ENCODE results near the gene TFAP2C. TPM values are rescaled to one million over a fixed set of nuclear protein-coding genes. Genes with fewer than 3 reads are reported as not detected.

TFAP2C gene
- total and polyA plus RNA-seq, 10 of the 15 experiments (the other 5 are each of a cell fraction or from before 2014, with no cell fraction given) = 0.49 TPM; not detected in 9

DNA sequence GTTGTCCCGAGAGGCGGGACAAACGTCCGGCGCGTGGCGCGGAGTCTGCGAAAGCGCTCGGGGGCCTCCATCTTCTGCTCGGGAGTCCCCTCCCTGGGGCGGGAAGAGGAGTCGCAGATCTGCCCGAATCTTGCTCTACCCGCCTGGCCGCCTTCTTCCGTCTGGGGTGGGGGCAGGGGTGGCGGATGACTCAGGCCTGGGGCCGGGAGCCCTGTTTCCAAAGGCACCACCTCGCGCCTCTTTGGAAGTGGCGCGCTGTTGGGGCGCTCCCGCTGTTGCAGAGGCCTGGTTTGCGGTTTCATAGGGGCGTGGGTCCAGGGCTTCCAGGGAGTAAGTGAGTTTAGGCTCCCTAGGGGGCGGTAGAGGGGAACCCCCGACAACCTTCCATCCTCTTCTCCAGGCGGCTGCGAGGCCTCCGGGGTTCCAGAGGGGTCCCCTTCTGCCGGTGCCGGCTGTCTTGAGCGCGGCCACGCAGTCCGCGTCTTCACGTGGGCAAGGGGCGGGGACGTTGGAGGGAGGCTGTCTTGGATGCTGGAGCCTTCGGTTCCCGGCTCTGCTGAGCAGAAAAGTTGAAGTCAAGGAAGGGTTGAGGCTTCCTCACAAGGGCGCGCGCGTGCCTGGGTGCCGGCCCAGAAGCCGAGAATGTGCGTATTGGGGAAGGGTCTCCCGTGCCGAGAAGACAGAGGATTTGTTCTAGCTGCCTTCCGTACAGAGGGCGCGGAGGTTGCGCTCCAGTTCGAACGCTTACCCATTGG lies 2.6 kb upstream of the TFAP2C start:
- H4K20me1 ChIP-seq (ENCODE audit: control insufficient read depth, insufficient read depth) = no peaks in the 10 kb centered on the region
- no peaks in the 10 kb centered on the region for H3K4me1 ChIP-seq (ENCODE audit: control insufficient read depth, insufficient read depth, low read length)
- POLR2A ChIA-PET = no interaction called here
- H3K4me3 ChIP-seq = no peak overlapping the region
- WGBS (ENCODE audit: insufficient coverage, insufficient replicate concordance, low lambda C conversion rate, missing lambda C conversion rate) = 26% methylated on average over 59 of the region's 60 CpGs
- no peak overlapping the region for H2AFZ ChIP-seq (ENCODE audit: control insufficient read depth, low read depth, low read length)
- RAD21 ChIA-PET (ENCODE audit: unreplicated experiment) = no interaction called here
- H3K9me3 ChIP-seq (replicated peaks; ENCODE audit: control insufficient read depth, insufficient read depth, low read length) = no peaks in the 10 kb centered on the region
- intact Hi-C loops (cut with micrococcal nuclease; ENCODE audit: unreplicated experiment) = no loop called here
- in situ Hi-C loops (cut with MboI) = no loop called here
- no TSS peak for BruUV-seq (replicated peaks)
- no peak overlapping the region for H3K27ac ChIP-seq (ENCODE audit: control insufficient read depth, insufficient read depth)
- H3K79me2 ChIP-seq (ENCODE audit: control insufficient read depth, insufficient read depth, low read length) = no peaks in the 10 kb centered on the region
- no peak overlapping the region for H3K4me2 ChIP-seq (ENCODE audit: control insufficient read depth, insufficient read depth)
- ATAC-seq (no peak), DNase-seq (ENCODE audit: low read depth, low spot score) (no peak), FAIRE-seq (no peak)
- no peak overlapping the region for H3K9ac ChIP-seq (ENCODE audit: control insufficient read depth, insufficient read depth, low read length)
- H3K27me3 ChIP-seq (replicated peaks in 1 of 2; ENCODE audit: control insufficient read depth in 2 of 2, insufficient read depth in 2 of 2, low read length in 1 of 2) = peaks cover 14 to 19% of the 10 kb centered on the region in 2 experiments; a peak in 3 of 4 replicates
- CTCF ChIA-PET = no interaction called here
- no peaks in the 10 kb centered on the region for H3K36me3 ChIP-seq (ENCODE audit: control insufficient read depth in 2 of 2, insufficient read depth in 2 of 2, low read length in 1 of 2)
- no peak for TF ChIP-seq TAF1 (IDR thresholded peaks at IDR 0.05; ENCODE audit: borderline replicate concordance, low read depth, low read length)
- TF ChIP-seq, protein P1, sequence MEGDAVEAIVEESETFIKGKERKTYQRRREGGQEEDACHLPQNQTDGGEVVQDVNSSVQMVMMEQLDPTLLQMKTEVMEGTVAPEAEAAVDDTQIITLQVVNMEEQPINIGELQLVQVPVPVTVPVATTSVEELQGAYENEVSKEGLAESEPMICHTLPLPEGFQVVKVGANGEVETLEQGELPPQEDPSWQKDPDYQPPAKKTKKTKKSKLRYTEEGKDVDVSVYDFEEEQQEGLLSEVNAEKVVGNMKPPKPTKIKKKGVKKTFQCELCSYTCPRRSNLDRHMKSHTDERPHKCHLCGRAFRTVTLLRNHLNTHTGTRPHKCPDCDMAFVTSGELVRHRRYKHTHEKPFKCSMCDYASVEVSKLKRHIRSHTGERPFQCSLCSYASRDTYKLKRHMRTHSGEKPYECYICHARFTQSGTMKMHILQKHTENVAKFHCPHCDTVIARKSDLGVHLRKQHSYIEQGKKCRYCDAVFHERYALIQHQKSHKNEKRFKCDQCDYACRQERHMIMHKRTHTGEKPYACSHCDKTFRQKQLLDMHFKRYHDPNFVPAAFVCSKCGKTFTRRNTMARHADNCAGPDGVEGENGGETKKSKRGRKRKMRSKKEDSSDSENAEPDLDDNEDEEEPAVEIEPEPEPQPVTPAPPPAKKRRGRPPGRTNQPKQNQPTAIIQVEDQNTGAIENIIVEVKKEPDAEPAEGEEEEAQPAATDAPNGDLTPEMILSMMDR (IDR thresholded peaks at IDR 0.05 in 2 of 3, conservative IDR thresholded peaks at IDR 0.05 in 1 of 3; ENCODE audit: control insufficient read depth in 2 of 3, extremely low read depth in 1 of 3, insufficient read depth in 1 of 3, low read depth in 3 of 3, low read length in 3 of 3) = 0 out of 6 replicates have a peak, but pooled peaks of 1 of the 3 experiments have one; percentile 8
- no peak for TF ChIP-seq BACH1 (IDR thresholded peaks at IDR 0.05; ENCODE audit: borderline replicate concordance)
- TF ChIP-seq MEF2A (IDR thresholded peaks at IDR 0.05; ENCODE audit: insufficient read depth, low read depth, low read length) = no peak
- TF ChIP-seq E4F1 (IDR thresholded peaks at IDR 0.05; ENCODE audit: borderline replicate concordance, partially characterized antibody) = no peak
- peak; percentile 23 for TF ChIP-seq SUZ12 (IDR thresholded peaks at IDR 0.05; ENCODE audit: unreplicated experiment)
- no peak for TF ChIP-seq GATAD2B (conservative IDR thresholded peaks at IDR 0.05; ENCODE audit: low read depth)
- TF ChIP-seq EGR1 (IDR thresholded peaks at IDR 0.05; ENCODE audit: borderline replicate concordance in 1 of 2, low read depth in 2 of 2, low read length in 2 of 2) = no peak
- no peak for TF ChIP-seq LARP7 (IDR thresholded peaks at IDR 0.05)
- TF ChIP-seq SRF (IDR thresholded peaks at IDR 0.05; ENCODE audit: low read depth in 2 of 2, low read length in 2 of 2) = no peak
- no peak for TF ChIP-seq MTA2 (IDR thresholded peaks at IDR 0.05; ENCODE audit: low read depth)
- no peak for TF ChIP-seq YY1 (IDR thresholded peaks at IDR 0.05; ENCODE audit: low read depth, low read length)
- TF ChIP-seq TBL1XR1 (IDR thresholded peaks at IDR 0.05; ENCODE audit: low read depth, low read length) = no peak
- no peak for TF ChIP-seq RBBP5 (conservative IDR thresholded peaks at IDR 0.05)
- no peak for TF ChIP-seq STAT1 (conservative IDR thresholded peaks at IDR 0.05)
- TF ChIP-seq, protein P2, sequence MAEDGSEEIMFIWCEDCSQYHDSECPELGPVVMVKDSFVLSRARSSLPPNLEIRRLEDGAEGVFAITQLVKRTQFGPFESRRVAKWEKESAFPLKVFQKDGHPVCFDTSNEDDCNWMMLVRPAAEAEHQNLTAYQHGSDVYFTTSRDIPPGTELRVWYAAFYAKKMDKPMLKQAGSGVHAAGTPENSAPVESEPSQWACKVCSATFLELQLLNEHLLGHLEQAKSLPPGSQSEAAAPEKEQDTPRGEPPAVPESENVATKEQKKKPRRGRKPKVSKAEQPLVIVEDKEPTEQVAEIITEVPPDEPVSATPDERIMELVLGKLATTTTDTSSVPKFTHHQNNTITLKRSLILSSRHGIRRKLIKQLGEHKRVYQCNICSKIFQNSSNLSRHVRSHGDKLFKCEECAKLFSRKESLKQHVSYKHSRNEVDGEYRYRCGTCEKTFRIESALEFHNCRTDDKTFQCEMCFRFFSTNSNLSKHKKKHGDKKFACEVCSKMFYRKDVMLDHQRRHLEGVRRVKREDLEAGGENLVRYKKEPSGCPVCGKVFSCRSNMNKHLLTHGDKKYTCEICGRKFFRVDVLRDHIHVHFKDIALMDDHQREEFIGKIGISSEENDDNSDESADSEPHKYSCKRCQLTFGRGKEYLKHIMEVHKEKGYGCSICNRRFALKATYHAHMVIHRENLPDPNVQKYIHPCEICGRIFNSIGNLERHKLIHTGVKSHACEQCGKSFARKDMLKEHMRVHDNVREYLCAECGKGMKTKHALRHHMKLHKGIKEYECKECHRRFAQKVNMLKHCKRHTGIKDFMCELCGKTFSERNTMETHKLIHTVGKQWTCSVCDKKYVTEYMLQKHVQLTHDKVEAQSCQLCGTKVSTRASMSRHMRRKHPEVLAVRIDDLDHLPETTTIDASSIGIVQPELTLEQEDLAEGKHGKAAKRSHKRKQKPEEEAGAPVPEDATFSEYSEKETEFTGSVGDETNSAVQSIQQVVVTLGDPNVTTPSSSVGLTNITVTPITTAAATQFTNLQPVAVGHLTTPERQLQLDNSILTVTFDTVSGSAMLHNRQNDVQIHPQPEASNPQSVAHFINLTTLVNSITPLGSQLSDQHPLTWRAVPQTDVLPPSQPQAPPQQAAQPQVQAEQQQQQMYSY (CRISPR knock-in tag; IDR thresholded peaks at IDR 0.05) = no peak
- SMC1A ChIA-PET (ENCODE audit: uncharacterized antibody, unreplicated experiment) = no interaction called here

All from GM12878 (cell line).